ENCODE data around the gene GRIPAP1. TPM values are rescaled to one million over a fixed set of nuclear protein-coding genes. Genes with fewer than 3 reads are reported as not detected.

Gene GRIPAP1
- total RNA-seq, 1 experiment from 2014 or later, result 33.1 TPM

GRCh38 chrX:48933757-48934156 is 68.3 kb downstream of the GRIPAP1 start:
- DNase-seq (ENCODE audit: extremely low read depth, low read depth), result no peak

GRCh38 chrX:48927736-48928382 is 74.2 kb downstream of the GRIPAP1 start:
- DNase-seq (ENCODE audit: extremely low read depth, low read depth), result no peak

GRCh38 chrX:48927123-48927522 is 74.9 kb downstream of the GRIPAP1 start:
- DNase-seq (ENCODE audit: extremely low read depth, low read depth), result no peak

GRCh38 chrX:48924270-48924669 is 77.8 kb downstream of the GRIPAP1 start:
- DNase-seq (ENCODE audit: extremely low read depth, low read depth), result no peak

GRCh38 chrX:48923771-48924170 is 78.3 kb downstream of the GRIPAP1 start:
- no peak for DNase-seq (ENCODE audit: extremely low read depth, low read depth)

Small RNA genes within 50 kb of the gene (small RNA-seq; reads per million reads assigned to genes)
- 0 reads per million in 2 experiments for gene RNU6-722P

Other genes with a start within 250 kb of the GRIPAP1 start
- not detected in 2 replicates for gene GLOD5, start 240.5 kb downstream of the GRIPAP1 start, total RNA-seq (2014; rRNA removed; shearing (Covaris generic))
- gene GATA1, start 215.7 kb downstream of the GRIPAP1 start, total RNA-seq (2014; rRNA removed; shearing (Covaris generic)), result not detected in 2 replicates
- 40.1 and 44.9 TPM in 2 replicates for gene HDAC6, start 200.2 kb downstream of the GRIPAP1 start, total RNA-seq (2014; rRNA removed; shearing (Covaris generic))
- gene ERAS, start 175.8 kb downstream of the GRIPAP1 start, total RNA-seq (2014; rRNA removed; shearing (Covaris generic)), result 0.10 TPM in 1 of 2 replicates, not detected in the other
- gene PCSK1N, start 166.7 kb downstream of the GRIPAP1 start, total RNA-seq (2014; rRNA removed; shearing (Covaris generic)), result 7.5 and 8.1 TPM in 2 replicates
- gene TIMM17B, start 104.5 kb downstream of the GRIPAP1 start, total RNA-seq (2014; rRNA removed; shearing (Covaris generic)), result 82.3 and 102 TPM in 2 replicates
- gene PQBP1, start 104.3 kb downstream of the GRIPAP1 start, total RNA-seq (2014; rRNA removed; shearing (Covaris generic)), result 94.3 and 105 TPM in 2 replicates
- 22.8 and 25.9 TPM in 2 replicates for gene SLC35A2, start 90.6 kb downstream of the GRIPAP1 start, total RNA-seq (2014; rRNA removed; shearing (Covaris generic))
- gene PIM2, start 83.2 kb downstream of the GRIPAP1 start, total RNA-seq (2014; rRNA removed; shearing (Covaris generic)), result 19.3 and 21.4 TPM in 2 replicates
- gene OTUD5, start 44.7 kb downstream of the GRIPAP1 start, total RNA-seq (2014; rRNA removed; shearing (Covaris generic)), result 25.5 and 28.6 TPM in 2 replicates
- 0.58 and 0.72 TPM in 2 replicates for gene KCND1, start 30.4 kb downstream of the GRIPAP1 start, total RNA-seq (2014; rRNA removed; shearing (Covaris generic))
- 56.8 and 59.4 TPM in 2 replicates for gene TFE3, start 41.1 kb upstream of the GRIPAP1 start, total RNA-seq (2014; rRNA removed; shearing (Covaris generic))
- 0.22 and 0.52 TPM in 2 replicates for gene CCDC120, start 56.7 kb upstream of the GRIPAP1 start, total RNA-seq (2014; rRNA removed; shearing (Covaris generic))
- gene PRAF2, start 71.7 kb upstream of the GRIPAP1 start, total RNA-seq (2014; rRNA removed; shearing (Covaris generic)), result 8.1 and 11.1 TPM in 2 replicates
- gene WDR45, start 77.6 kb upstream of the GRIPAP1 start, total RNA-seq (2014; rRNA removed; shearing (Covaris generic)), result 85.0 and 104 TPM in 2 replicates
- 30.6 and 31.7 TPM in 2 replicates for gene GPKOW, start 121.5 kb upstream of the GRIPAP1 start, total RNA-seq (2014; rRNA removed; shearing (Covaris generic))
- 0.89 and 2.4 TPM in 2 replicates for gene MAGIX, start 160.5 kb upstream of the GRIPAP1 start, total RNA-seq (2014; rRNA removed; shearing (Covaris generic))
- 238 and 249 TPM in 2 replicates for gene PLP2, start 169.6 kb upstream of the GRIPAP1 start, total RNA-seq (2014; rRNA removed; shearing (Covaris generic))
- 11.0 and 13.3 TPM in 2 replicates for gene PRICKLE3, start 184.1 kb upstream of the GRIPAP1 start, total RNA-seq (2014; rRNA removed; shearing (Covaris generic))
- gene SYP, start 197.9 kb upstream of the GRIPAP1 start, total RNA-seq (2014; rRNA removed; shearing (Covaris generic)), result 0.89 and 0.92 TPM in 2 replicates
- gene CACNA1F, start 231.1 kb upstream of the GRIPAP1 start, total RNA-seq (2014; rRNA removed; shearing (Covaris generic)), result 0.05 TPM in 1 of 2 replicates, not detected in the other
- gene CCDC22, start 233.2 kb upstream of the GRIPAP1 start, total RNA-seq (2014; rRNA removed; shearing (Covaris generic)), result 19.5 and 23.2 TPM in 2 replicates

All from NCI-H460 (cell line).